Skeletal muscle cell (primary cell): Measurements from ENCODE around the gene RHOT2.
"Not testable (repeated sequence)": the region's sequence is repeated elsewhere in the genome, so short reads cannot be mapped to it uniquely, and the experiment has no call there.

Experiments
- DNase-seq: peaks from one replicate; pipeline ENCODE4 v3.0.0-alpha.2; 2010; ENCODE audit warnings: low read depth
- H3K4me3 ChIP-seq: 2 replicates; pipeline ENCODE4 v1.5.1; 2011; ENCODE audit warnings: low read depth, mild to moderate bottlenecking, control low read depth, low read length, moderate library complexity

Gene RHOT2

DNA sequence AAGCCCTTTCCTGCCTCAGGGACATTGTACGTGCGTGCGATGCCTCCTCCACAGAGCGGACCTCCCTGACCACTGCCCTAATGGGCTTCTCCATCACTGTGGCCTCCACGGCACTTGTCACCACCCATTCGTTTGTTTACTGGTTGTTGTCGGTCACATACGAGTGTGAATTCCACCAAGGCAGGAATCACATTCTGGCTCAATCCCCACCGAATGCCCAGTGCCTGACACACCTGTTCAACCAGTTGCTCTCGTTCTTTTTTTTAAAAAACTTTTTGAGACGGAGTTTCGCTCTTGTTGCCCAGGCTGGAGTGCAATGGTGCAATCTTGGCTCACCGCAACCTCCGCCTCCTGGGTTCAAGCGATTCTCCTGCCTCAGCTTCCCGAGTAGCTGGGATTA is 23.3 kb downstream of the RHOT2 start:
- not testable (repeated sequence) for DNase-seq, H3K4me3 ChIP-seq

DNA sequence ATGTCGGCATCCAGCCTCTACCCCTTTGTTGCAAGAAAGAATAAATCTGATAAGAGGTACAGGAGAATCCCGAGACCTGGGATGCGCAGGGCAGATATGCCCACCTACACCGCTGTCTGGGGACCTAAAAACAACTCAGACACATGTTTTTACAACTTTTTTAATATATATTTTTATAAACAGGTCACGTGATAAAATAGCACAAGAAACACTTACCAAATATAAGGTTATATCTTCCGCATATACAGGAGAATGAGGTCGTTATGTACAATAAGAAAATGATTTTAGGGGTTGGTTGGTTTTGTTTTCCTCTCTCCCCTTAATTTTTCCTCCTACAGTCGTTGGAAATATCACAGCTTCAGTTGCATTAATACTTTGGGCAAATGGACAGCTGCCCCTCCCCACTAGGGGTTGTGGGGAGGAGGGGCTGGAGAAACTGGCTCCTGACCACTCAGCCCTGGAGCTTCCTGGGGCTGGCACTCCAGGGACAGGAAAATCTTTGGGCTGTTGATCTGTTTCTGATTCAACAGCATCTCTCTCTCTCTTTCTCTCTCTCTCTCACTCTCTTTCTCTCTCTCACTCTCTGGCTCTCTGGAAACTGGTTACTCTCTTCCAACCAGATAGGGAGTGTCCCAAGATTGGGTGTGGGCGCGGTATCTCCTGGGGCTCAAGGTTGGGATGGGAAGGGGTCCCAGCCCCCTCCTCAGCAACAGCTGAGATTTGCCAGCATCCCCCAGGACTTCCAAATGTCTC is 24.6 kb downstream of the RHOT2 start:
- DNase-seq, result no peak
- H3K4me3 ChIP-seq, result no peak overlapping the region

DNA sequence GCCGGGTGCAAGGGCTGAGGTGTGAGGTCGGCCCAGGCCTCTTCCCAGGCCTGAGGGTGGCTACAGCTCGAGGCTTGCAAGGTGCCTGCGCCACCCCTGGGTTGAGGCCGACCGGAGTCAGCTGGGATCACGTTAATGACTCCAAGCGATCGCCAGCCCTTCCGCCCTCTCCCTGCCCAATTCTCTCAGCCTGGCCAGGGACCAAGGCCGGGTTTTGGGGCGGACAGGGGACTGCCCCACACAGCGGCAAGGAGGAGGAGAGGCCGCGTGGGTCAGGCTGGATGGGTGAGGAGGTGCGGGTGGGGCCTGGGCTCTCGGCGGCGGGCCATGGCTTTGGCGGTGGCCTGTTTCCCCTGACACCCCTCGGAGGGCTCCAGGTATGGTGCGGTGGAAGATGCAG is 25.4 kb downstream of the RHOT2 start:
- H3K4me3 ChIP-seq, result no peak overlapping the region

DNA sequence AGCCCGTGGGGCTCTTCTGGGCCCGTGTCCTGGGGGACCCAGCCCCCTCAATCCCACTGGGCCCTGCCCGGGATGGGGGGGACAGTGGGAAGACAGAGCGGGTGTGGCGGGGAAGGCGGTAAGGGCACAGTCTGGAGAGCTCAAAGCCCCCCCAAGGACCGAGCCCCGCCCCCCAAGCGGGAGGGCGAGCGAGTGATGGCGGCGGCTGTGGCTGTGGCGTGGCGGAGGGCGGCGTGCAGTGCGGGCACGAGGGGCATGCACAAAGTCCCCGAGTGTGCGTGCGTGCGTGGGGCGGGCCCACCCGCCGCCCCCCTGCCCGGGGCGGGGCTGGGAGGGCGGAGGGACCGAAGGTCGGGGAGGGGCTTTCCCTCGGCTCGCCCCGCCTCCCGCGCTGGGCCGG is 25.8 kb downstream of the RHOT2 start:
- H3K4me3 ChIP-seq, result no peak overlapping the region
- no peak for DNase-seq

More for the DNA sequence above, 25.4 kb downstream of the RHOT2 start:
- DNase-seq, result no peak

DNA sequence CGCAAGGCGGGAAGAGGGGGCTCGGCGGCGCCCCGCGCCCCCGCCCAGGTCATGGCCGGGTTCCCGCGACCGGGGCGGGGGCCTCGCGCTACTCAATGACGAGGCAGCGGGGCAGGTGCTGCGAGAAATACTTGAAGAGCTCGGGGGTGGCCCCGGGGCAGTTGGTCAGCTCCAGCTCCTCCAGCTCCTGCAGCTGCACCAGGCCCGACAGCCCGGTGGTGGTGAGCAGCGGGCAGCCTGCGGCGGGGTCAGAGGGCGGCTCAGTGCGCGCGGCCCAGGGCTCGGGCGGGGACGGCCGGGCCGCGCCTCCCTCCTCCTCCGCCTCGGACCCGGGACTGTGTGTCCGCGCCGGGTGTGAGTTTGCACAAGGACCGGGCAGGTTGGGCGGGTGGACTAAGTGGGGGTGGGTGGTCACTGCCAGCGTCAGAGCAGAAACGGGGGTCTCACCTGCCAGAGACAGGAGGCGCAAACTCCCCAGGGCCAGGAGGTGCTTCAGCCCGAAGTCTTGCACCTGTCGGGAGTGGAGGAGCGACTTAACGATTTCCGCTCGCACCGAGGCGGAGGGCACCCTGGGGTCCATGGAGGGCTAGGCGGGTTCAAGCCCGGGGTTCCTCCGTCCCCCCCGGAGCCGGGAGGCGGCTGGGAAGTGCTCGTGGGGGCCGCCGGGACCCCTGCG is 26.4 kb downstream of the RHOT2 start:
- no peak overlapping the region for H3K4me3 ChIP-seq
- no peak for DNase-seq

DNA sequence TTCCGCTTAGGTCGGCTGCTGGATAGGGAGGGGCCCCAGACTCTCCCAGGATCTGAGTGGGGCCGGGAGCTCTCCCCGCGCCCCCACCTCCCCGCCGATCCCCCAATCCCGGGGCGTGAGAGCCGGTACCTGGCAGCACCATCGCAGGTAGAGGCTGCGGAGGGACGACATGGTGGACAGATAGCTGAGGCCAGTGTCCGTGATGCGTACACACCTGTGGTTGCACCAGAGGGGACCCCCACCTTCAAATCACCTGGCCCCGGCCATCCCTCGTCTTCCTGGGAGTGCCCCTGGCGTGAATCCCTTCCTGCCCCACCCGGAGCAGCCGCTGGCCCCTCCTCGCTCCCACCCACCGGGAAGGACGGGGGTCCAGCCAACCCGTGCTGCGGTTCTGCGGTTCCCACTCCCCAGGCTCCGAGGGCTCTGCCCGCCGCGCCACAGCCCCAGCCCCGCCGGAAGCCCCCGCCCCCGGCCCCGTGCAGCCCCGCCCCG is 27.0 kb downstream of the RHOT2 start:
- no peak for DNase-seq
- H3K4me3 ChIP-seq, result no peak overlapping the region

DNA sequence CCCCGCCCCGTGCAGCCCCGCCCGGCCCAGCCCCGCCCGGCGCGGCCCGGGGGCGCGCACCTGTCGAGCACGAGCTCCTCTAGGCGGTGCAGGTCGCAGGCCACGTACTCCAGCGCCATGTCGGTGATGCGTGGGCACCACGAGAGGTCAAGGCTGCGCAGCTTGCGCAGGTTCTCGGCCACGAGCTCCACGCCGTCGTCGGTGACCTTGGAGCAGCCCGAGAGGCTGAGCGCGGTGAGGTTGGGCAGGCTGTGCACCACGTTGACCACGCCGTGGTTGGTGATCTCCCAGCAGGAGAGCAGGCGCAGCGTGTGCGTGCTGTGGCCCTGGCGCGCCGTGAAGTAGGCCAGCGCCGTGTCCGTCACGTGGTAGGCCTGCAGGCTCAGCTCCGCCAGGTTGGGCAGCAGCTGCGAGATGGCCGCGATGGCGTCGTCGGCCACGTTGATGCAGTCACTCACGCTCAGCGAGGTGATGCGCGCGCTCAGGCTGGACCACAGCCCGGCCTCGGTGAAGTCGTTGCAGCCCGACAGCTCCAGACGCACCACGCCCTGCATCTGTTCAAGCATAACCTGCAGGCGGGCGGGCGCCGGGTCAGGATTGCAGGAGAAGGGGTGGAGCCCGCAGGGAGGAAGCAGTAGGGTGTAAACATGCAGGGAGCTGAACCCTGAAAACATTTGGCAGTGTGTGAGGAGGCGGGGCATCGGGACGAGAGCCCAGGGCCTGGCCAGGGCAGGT is 27.6 kb downstream of the RHOT2 start:
- no peak overlapping the region for H3K4me3 ChIP-seq
- no peak for DNase-seq

DNA sequence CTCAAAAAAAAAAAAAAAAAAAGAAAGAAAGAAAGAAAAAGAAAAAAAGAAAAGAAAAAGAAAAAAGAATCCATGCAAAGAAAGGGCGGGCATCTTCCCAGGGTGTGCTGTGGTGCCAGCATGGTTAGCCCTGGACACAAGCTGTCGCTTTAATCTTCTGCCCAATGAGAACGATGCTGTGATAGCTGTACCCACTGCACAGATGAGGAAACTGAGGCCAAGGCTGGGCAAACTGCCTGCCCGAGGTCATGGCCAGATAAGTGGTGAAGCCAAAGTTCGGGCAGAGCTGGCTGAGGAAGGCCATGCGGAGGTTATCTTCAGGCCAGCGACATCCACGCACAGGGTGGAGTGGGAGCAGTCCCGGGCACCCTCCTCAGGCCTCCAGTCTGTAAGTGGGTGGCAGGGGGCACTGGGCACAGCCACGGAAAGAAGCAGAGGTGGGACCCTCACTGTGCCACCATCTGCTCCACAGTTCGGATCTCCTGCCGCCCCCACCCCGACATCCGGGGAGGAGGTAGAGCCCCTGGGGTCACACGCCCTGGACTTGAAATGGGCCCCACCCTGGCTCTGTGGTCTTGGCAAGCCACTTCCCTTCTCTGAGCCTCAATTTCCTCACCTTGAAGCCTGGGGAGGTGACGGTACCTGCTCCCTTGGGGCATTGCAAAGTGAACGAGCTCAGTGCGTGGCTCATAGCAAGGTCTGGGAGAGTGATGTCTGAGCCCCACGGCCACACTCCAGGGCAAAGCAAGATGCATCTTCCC is 31.2 kb downstream of the RHOT2 start:
- no peak for DNase-seq
- H3K4me3 ChIP-seq, result no peak overlapping the region

DNA sequence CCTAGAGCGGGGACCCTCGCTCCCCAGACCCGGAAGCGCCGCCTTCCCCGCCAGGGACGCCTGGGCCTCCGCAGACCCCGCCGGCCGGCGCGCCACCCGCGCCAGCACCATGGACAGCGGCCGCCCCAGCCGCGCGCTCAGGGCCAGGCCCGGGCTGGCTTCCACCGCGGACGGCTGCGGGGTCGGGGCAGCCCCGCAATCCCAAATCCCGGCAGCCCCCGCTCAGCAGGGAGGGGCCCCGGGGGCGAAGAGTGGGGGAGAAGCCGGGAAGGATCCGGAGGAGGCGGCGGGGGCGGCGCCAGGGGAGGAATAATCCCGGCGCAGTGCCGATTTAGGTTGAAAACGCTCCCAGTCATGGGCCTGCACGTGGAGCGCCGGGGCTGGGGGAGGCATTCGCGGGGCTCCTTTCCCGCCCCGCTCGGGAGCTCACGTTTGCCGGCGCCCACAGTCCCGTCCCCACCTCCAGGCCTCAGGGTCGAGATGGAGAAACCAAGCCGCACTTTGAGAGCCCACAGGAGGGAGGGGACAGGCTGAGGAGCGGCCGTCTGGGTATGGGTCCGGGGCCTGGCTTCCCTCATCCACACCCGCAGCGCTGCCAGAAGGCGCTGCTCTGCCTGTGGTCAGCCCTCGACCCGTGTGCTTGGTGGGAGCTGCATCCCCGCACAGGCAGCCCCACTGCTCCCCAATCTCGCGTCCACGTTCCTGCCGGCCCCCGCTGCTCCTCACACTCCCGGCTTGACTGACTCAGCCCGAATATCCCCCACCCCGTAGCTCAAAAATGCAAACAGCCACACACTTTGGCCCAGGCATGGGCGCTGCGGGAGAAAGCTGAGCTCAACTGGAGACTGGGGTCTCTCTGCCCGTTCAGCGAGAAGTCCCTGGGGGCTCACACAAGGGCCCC is 33.0 kb downstream of the RHOT2 start:
- no peak for DNase-seq
- H3K4me3 ChIP-seq, result no peak overlapping the region

DNA sequence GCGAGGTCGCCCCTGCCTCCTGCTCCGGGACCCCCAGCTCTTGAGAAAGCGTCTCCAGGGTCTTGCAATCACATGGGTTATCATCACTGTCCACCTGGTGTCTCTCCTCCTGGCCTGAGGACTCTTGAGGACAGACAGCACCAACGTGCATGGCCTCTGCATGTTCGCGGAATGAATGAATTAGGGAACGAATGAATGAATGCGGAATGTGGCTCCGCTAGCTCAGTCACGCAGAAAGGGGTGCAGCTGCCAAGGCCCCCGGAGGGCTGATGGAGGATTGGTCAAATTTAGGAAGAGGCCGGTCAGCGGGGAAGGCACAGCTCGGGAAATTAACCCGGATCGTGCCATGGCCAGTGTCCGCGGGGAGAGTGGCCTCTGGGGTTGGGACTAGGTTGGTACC is 34.4 kb downstream of the RHOT2 start:
- DNase-seq, result no peak
- H3K4me3 ChIP-seq, result no peak overlapping the region

DNA sequence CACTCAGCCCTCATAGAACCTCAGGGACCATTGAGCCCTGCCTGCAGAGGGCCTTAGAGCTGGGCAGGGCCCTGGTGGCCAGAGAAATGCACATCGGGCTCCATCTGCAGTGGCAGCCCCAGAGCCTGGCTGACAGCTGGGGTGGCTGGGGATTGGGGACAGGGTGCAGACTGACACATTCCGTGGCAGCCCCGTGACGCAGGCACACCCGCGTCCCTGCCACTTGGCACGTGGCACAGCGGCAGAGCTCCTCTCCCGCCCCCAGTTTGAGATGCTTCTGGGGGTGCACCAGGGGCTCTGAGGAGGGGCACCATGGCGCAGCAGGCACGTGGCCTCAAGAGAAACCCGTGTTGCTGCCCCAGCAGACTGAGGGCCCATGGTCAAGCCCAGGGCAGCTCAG is 35.5 kb downstream of the RHOT2 start:
- no peak for DNase-seq
- H3K4me3 ChIP-seq, result no peak overlapping the region

DNA sequence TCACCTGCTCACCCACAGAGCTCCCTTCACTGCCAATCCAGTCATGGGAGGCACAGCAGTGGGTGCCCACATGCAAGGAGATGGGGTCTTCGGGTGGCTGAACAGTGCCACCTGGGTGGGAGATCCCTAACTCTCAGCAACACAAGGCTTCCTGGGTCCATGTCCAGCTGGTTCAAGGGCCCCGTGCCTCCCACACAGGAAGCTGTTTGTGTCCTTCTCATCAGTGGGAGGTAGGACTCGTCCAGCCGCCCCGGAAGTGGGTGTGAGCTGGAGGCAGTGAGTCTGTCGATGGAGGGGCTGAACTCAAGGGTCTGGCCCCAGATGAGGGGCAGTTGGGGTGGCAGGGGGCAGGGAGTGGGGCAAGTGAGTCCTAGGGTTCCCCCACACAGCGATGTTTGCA is 36.1 kb downstream of the RHOT2 start:
- no peak for DNase-seq
- H3K4me3 ChIP-seq, result no peak overlapping the region

DNA sequence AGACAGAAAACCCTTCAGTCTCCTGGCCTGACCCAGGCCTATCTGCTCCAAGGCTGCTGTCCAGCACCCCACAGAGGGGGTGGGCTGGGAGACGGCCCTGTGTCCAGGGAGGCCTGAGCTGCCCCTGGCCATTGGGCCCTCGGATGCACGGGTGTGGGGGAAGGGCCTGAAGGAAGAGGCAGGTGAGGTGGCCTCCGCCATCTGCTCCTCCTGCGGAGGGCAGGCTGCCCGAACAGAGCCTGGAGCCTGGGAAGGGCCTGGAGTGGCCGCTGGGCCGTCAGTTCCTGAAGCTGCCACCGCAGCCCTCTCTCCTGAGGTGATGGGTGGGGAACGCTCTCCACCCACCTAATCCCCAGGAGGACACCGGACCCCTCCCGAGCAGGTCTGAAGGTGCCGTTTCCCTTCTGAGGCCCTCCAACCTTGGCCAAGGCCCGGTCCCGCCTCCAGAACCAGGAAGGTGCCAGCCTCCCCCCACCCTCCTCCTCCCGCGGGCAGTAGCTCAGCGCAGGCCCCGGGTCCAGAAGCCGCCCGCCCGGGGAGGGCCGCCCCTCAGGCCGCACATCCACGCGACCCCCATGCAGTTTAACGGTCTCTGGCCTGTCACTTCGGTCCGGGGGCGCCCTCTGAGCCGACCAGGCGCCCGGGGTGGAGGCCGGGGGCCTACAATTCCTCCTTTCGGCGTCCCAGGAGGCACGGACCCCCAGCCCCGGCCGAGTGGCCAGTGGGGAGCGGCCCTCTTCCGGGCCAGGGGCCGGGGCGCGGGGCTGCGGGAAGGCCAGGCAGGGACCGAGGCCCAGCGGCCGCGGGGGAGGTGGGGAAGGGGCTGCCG is 36.8 kb downstream of the RHOT2 start:
- peak overlapping the region; percentile 37 for H3K4me3 ChIP-seq
- no peak for DNase-seq

DNA sequence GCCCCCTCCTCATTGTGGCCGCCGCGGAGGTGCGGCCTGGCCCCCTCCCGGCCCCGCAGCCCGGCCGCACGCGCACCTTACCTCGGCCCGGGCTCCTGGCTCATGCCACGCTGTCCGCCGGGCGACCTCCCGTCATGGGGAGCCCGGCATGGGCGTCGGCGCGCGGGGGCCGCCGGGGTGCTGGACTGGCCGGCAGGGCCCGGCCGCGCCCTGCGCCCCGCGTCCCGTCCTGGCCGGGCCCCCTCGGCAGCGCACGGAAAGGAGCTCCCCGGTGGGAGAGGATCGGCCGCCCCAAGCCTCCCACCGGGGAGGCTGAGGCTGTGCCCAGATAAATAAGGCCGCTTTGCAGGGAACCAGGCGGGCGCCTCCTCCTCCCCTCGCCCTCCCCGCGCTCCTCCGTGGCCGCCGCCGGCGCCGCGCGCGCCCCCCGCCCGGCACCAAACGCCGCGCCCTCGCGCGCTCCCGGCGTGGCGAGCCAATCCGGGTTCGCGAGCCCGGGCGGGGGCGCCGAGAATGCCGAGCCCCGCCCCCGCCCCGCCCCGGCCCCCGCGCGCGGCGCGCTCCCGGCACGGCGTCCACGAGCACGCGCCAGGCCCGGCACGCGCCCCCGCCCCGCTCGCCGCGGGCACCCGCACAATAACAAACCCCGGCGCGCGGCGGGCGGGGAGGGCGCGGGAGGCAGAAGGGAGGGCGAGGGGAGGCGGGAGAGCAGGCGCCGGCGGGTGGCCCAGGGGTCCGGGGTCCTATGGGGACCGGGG is 37.7 kb downstream of the RHOT2 start, which contains the start of gene FBXL16:
Gene FBXL16, minus strand, starts transcription at position 371 of the 758 bp plus-strand sequence. CDS start 8,396 bp downstream, outside the sequence.
- H3K4me3 ChIP-seq, result peak within 1 kb of the TSS; percentile 37
- DNase-seq, result no peak

DNA sequence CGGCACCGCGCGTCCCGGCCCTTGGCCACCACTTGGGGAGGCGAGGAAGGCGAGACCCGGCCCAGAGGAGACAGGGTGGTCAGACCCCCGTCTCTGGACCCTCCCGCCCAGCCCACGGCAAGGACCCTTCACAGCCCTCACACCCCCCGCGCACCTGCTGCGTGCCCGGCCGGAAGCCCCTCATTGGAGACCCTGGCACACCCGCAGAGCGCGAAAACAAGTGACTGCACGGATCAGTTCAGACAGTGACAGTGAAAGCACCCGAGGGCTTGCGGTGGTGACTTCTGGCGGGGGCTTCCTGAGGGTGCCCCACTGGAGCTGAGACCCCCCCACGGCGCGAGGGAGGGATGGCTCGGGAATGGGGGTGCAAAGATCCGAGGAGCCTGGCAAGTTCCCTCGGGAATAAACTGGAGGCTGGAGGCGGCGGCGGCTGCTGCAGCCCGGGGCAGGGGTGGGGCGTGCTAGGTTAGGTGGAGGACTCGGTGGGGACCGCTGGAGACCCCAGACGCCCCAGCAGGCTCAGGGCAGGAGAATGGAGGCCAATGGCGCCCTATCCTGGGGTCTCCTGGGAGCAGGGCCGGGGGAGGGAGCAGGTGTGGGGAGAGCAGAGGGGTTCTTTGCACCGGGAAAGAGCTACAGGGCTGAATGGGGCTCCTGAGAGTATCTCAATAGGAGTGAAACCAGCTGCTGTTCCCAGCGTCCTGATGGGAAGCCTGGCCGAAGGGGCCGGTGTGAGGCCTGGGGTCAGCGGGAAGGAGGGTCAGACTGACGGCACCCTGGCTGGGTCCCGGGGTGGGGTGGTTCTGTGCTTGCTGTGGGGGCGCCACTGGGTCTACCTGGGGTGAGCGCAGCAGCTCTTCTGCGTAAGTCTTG is 38.5 kb downstream of the RHOT2 start:
- peak overlapping the region; percentile 11 for H3K4me3 ChIP-seq
- no peak for DNase-seq

DNA sequence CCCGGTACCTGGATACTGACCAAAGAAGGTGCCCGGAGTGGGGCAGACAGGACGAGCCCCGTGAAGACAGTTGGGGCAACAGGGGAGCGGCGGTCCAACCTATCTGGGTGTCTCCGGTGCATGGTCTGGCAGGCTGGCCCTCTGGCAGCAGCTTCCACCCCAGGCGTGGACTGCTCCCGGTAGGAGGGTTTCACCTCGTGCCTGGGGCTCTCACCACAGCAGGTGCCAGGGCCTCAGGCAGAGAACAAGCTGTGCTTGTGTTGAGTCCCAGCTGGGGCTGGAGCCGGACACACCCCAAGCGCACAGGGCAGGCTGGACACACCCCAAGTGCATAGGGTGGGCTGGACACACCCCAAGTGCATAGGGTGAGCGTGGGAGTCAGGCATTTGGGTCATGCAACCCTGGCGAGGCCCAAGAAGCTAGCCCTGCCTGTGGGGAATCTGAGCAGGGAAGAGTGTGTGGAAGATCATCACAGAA is 39.2 kb downstream of the RHOT2 start:
- DNase-seq, result no peak
- no peak overlapping the region for H3K4me3 ChIP-seq
